ENCODE results near the gene POC5.
A peak's percentile ranks its signal among the peaks of the same experiment; 100 is the strongest.
"Not testable (repeated sequence)": the region's sequence is repeated elsewhere in the genome, so short reads cannot be mapped to it uniquely, and the experiment has no call there.

The POC5 gene, protein sequence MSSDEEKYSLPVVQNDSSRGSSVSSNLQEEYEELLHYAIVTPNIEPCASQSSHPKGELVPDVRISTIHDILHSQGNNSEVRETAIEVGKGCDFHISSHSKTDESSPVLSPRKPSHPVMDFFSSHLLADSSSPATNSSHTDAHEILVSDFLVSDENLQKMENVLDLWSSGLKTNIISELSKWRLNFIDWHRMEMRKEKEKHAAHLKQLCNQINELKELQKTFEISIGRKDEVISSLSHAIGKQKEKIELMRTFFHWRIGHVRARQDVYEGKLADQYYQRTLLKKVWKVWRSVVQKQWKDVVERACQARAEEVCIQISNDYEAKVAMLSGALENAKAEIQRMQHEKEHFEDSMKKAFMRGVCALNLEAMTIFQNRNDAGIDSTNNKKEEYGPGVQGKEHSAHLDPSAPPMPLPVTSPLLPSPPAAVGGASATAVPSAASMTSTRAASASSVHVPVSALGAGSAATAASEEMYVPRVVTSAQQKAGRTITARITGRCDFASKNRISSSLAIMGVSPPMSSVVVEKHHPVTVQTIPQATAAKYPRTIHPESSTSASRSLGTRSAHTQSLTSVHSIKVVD

DNA sequence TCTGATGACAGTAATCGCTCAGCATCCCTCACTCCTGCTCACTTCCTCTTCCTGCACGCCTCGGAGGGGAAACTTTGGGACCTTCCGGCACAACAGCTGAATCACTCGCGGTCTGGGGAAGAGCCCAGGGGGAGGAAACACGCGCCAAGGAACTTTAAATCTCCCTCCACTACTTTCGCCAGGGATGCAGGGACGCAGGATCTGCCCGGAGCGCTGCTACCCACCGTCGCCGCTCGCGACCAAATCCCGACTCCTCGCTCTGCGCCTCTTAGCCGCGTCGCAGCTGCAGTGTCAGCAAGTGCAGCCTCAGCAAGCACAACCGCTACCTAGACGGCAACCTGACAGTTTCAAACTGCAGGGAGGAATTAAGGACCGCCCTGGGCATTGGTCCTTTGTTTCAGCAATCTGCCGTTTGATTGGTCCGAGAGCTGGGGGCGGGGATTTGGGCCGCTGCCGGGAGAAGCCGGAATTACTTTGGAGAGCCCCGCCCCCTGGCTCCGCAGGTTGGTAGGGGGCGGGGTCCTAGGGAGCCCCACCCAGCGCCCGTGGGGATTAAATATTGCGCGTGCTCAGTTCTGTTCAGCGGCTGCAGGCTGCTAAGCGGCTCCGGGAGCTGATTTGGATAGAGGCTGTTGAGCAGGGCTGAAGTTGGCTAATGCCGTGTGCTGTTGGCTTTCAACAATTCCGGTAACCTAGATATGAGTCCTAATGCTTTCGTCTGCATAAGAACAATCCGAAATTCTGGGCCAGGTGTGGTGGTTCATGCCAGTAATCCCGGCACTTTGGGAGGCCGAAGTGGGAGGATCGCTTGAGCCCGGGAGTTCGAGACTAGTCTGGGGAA is at the start of gene POC5:
TSS of gene POC5 (minus strand) at position 356 of the 841 bp plus-strand sequence. CDS start 4,500 bp downstream, outside the sequence.
- DNase-seq (ENCODE audit: low read depth in 2 of 2), result peak; percentile 90 to 91

DNA sequence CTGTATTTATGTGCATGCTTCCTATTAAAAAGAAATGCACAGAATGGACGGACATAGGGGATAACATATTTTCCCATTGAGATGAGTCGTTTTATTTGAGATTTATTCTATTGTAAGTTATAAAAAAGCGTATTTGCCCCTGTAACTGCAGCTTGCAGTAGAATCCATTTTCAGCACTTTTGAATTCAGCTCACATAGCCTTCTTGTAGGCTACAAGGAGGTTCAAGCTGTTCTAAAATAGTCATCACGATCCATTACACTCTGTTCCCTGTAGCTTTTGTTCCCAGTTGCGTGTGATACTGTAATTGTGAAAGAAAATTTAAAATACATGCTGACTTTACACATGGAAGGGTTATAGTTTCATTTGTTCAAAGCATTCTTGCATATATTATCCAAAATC is 40.9 kb upstream of the POC5 start:
- no peak for DNase-seq (ENCODE audit: low read depth in 2 of 2)

DNA sequence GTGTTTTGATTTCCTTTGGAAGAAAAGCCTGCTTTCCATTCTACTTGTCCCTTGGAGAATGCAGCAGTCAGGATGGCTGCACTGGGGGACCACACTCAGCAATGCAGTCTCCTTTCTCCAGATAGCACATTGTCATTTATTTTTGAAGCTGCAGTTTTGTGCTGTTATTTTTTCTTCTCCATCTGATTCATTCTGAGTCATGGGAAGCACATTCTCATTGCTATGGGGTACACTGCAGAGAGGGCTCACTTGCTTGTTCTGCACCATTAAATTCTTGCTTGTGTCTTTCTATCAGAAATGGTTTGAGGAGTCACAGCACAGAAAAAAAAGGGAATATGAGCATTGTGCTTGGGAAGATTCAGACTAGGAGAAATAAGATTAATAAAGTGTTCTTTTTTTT is 39.7 kb upstream of the POC5 start:
- DNase-seq (ENCODE audit: low read depth in 2 of 2), result no peak

DNA sequence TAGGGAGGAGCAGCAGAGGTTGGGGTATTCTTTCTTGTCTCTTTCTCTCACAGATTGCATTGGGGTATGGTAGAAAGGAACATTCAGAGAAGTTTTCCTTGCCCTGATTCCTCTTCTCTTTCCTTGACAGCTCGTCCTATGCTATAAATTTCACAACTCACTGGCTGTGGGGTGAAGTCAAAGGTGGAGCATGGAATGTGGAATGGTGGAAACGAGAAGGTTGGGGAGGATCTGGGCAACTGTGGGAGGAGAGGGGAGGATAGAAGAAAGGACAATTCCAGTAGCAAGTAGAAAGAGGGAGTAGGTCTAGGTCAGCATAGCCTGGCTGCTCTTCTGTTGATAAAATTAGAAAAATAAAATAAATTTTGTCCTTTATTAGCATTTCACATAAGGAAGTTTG is 39.0 kb upstream of the POC5 start:
- DNase-seq (ENCODE audit: low read depth in 2 of 2), result no peak

DNA sequence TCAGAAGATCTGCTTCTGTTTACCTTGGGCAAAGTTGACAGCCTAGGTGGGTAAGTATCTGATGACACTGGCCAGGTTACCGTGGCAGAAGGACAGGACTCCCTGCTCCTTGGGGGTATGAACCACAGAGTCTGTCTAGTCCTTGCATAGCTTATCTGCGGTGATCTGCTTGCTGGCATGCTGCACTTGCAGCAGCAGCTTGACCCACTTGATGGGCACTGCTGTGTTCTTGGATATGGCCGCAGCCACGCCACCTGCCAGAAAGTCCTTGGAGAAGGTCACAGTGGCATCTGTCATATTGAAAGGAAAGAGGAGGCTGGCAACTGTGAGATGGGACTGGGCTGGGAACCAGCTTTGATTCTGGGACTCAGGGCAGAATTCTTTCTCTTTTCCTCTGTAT is 35.9 kb upstream of the POC5 start:
- DNase-seq (ENCODE audit: low read depth in 2 of 2), result no peak

DNA sequence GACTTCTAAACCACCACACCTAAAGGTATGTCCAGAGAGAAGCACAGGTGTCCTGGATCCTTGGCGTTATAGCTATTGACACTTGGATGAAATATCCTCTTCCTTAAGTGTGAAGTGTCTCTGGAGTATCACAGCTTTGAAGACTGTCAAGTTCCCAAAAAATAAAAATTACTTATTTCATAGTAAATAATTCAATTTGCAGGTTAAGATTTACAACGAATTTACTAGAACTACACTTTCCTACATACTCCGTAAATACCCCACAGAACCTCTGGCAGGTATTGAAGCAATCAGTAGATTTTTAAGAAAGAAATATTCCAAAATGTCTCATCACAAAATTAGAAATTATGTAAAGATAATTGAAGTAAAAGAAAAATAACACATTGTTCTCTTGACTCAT is 27.1 kb upstream of the POC5 start:
- no peak for DNase-seq (ENCODE audit: low read depth in 2 of 2)

DNA sequence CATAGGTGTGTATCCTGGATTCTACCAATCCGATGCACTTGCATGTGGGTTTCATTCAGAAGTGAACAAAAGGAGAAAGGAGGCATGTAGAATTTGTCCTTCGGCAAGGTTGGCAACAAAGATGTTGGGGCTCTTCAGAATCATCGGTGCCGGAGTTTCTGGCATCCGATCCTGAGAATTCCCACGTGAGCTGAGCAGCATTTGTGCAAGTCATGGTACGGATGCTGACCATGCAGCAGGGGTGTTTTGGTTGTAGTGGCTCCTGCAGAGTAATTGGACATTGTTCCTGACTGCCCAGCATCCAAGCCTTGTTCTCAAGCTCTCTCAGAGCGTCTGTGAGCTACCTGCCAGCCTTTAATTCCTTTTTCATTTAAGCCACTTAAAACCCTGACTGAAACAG is 19.0 kb upstream of the POC5 start:
- no peak for DNase-seq (ENCODE audit: low read depth in 2 of 2)

DNA sequence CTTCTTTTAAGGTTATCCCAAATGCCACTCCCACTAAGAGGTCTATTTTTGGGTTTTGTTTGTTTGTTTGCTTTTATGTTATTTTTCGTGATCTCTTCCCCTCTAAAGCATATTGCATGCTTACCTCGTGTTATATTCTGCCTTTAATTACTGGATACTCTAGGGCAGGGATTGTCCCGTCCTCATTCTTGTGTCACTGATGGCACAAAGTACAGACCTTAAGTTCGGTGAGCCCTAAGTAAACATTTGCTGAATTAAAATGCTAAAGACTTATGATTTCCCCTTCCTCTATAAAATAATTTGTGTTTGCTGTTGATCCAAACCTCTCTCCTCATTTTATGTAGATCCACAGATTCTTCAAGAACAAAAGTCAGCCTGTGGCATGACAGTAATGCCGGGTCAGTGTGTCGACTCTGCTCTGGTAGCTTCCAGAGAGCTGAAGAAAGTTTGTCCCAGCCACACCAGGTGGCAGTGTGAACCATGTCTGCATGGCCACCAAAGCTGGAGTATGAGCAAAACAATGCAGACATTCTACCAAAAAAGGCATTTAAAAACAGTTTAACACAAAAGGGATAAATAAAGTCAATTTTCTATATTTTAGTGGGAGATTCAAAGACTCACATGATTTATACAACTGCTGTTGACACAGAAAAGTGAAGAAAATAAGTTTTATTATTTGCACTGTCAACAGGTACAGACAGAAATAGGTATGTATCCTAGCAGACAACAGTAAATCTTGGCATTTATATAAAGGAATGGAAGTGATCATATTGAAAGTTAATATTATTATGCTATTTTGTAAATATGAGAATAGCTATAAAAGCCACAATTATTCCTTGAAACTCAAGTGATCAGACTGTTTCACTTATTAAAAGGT is 17.9 kb upstream of the POC5 start:
- DNase-seq (ENCODE audit: low read depth in 2 of 2), result no peak

DNA sequence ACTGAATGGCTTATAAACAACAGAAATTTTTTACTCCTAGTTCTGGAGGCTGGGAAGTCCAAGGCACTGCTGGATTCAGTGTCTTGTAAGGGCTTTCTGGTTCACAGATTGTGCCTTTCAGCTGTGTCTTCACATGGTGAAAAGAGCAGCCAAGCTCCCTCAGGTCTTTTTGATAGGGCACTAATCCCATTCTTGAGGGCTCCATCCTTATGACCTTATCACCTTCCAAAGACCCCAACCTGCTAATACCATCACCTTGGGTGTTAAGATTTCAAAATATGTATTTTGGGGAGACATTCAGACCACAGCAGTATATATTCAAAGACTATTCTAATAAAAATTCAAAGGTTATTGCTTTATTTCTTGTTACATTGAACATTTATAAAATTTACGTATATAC is 16.5 kb upstream of the POC5 start:
- no peak for DNase-seq (ENCODE audit: low read depth in 2 of 2)

DNA sequence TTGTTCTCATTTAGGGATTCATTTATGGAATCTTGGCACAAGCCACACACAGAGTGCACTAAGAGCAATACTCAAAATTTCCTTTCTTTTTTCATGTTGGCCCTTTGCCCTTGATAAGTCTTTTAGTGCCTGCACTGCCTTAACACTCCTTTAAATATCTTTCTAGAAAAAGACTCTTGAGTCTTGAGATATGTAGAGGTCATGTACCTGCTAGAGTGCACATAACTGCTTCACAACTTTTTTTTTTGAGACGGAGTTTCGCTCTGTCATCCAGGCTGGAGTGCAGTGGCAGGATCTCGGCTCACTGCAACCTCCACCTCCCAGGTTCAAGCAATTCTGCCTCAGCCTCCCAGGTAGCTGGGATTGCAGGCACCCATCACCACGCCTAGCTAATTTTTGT is 14.3 kb upstream of the POC5 start:
- DNase-seq (ENCODE audit: low read depth in 2 of 2), result not testable (repeated sequence)

DNA sequence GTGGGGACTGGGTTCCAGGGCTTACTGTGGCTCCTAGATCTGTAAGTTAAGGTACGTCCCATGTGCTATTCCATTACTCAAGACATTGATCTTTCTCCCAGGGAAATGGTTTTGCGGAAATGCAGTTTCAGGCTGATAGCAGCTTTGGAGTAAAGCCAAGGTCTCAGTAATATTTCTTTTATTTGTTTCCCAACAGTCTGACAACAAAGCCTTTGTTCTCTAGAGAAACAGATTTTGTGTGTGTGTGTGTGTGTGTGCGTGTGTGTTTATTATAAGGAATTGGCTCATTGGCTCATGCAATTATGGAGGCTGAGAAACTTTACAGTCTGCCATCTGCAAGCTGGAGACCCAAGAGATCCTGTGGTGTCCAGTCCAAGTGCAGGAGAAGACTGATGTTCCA is 12.1 kb upstream of the POC5 start:
- DNase-seq (ENCODE audit: low read depth in 2 of 2), result no peak

DNA sequence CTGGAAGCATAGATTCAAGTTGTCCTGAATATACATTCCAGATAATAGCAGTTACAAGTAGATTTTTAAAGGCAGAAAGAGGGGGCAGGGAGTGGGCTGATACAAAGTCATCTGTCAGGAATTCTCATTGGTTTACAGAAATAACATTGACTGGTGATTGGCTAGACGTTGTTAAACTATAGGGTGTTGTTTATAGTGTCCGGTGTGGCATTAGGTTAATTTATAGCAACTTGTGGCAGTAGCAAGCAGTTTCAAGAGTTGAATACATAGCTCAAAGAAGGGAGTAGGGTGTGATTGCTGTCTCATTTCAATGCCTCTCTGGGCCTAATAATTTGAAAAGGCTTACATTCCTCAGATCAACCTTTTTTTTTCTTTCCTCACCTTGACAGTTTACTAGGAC is 10.7 kb upstream of the POC5 start:
- no peak for DNase-seq (ENCODE audit: low read depth in 2 of 2)

DNA sequence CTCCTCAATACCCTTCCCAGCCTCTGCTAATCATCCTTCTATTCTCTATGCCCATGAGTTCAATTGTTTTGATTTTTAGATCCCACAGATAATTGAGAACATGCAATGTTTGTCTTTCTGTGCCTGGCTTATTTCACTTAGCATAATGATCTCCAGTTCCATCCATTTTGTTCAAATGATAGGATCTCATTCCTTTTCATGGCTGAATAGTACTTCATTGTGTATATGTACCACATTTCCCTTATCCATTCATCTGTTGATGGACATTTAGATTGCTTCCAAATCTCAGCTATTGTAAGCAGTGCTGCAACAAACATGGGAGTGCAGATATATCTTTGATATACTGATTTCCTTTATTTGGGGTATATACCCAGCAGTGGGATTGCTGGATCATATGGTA is 9.0 kb upstream of the POC5 start:
- not testable (repeated sequence) for DNase-seq (ENCODE audit: low read depth in 2 of 2)

DNA sequence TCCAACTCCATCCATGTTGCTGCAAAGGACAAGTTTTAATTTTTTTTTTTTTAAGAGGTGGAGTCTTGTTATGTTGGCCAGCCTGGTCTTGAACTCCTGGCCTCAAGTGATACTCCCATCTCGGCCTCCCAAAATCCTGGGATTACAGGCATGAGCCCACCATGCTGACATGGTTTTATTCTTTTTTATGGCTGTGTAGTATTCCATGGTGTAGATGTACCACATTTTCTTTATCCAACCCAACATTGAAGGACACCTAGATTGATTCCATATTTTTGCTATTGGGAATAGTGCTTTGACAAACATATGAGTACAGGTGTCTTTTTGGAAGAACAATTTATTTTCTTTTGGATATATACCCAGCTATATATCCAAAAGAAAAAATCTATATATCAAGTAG is 6.1 kb upstream of the POC5 start:
- DNase-seq (ENCODE audit: low read depth in 2 of 2), result no peak

DNA sequence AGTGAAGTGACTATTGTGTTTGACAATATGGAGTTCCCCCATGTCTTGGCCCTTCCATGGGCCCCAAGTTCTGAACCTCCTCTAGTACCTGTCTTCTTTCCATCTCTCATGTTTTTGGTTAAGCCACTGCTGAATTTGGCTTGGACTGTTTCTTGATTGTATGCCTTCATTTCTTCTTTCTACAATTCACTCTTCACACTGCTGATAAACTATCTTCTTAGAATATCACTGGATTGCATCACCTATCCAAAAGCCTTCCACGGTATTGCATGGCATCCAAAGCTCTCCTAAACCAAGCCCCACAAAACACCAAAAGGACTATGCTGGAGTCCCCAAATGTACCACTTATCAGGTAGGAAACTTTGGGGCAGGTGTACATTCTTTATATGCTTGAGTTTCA is 4.3 kb upstream of the POC5 start:
- DNase-seq (ENCODE audit: low read depth in 2 of 2), result no peak

DNA sequence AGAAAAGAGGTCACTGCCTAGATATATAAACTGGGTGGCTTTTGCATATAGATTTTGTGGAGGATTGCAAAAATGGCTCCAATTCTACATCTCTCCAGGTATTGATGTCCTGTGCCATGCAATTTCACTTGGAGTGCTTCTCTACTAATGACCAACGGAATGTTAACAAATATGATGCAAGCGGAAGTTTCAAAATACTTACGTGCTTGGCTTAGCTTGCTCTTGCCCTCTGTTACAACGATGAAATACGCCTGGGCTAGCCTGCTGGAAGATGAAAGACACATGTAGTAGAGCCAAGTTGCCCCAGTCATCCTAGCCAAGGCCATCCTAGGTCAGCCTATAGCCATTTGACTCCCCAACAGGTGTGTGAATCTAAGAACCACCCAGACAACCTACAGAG is 3.6 kb upstream of the POC5 start:
- DNase-seq (ENCODE audit: low read depth in 2 of 2), result no peak

DNA sequence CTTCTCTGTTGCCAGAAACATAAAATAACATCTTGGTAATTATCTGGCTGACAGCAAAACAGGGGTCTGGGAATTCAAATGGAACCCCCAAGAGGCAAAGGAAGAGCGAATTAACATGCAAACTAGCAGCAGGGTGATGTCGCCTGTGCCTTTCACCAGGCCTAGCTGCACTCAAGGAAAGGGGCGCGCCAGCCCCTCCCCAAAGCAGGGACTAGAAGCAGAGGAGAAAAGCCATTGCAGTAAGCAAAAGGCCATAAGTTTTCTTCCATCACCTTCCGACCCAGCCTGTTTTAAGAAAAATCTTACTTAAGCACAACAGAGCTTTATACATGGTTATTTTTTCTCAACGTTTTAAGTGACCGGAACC is 539 bp downstream of the POC5 start:
- no peak for DNase-seq (ENCODE audit: low read depth in 2 of 2)

DNA sequence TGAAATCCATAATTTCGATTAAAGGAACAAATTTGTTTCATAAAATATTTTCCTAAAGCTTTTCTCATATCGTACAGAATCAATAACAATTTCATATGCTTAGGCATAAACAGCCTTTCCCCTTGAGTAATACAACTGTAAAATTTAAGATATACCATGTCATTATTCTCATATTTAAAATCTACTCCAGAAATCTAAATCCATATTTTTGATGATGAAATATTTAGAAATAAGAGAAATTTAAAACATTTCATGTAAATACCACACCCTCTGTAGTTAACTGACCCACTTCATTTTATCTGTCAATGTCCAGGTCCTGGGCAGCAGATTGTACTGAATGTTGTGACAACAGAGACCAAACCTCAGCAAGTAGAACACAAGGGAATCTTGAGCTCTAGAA is 5.1 kb downstream of the POC5 start:
- DNase-seq (ENCODE audit: low read depth in 2 of 2), result no peak

DNA sequence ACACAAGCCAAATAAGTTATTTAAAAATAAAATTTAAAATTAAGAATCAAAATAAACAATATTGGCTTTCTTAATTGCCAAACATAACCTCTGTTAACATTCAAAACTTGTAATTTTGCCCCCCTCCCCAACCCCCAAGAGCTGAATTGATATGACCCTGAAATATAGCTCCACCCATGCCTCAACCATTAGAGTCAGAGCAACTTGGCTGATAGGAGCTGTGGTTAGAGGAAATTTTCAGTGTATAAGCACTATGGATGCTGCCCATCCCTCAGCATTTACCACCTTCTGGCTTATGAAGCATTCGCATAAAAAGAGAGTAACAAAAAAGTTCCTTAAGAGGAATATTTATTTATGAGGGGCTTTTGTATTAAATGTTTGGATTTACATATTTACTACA is 6.1 kb downstream of the POC5 start:
- no peak for DNase-seq (ENCODE audit: low read depth in 2 of 2)

DNA sequence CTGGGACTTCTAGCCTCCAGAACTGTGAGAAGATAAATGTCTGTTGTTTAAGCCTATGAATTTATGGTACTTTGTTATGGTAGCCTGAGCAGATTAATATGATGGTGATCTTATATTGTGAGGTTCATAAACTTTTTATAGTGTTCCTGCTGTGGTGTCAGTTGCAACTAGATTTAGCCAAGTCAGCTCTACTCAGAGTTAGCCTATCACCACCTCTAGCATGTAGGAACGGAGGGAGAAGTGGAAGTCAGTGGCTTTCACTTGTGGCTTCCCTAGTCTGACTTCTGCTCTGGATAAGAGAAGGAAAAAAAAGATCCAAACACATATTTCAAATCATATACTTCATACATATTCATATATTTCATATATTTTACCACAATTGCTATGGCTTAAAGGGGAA is 6.6 kb downstream of the POC5 start:
- no peak for DNase-seq (ENCODE audit: low read depth in 2 of 2)

DNA sequence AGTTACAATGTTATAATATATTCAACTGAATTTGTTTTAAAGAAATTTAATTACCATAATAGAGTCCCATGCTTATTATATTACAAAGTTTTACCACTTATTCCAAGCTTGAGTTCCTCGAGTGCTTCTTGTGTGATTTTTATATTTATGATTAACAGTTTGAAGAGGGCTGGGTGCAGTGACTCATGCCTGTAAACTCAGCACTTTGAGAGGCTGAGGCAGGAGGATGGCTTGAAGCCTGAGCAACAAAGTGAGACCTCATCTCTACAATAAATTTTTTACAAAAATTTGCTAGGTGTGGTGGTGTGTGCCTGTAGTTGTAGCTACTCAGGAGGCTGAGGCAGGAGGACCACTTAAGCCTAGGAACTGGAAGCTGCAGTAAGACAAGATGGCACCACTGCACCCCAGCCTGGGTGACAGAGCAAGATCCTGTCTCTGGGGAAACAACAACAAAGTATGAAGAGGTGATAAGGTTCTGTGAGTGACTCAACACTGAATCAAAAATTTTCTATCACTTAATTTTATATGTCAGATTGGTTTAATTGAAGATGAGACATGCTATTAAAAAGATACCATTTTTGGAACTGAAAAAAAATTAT is 9.2 kb downstream of the POC5 start:
- DNase-seq (ENCODE audit: low read depth in 2 of 2), result no peak

DNA sequence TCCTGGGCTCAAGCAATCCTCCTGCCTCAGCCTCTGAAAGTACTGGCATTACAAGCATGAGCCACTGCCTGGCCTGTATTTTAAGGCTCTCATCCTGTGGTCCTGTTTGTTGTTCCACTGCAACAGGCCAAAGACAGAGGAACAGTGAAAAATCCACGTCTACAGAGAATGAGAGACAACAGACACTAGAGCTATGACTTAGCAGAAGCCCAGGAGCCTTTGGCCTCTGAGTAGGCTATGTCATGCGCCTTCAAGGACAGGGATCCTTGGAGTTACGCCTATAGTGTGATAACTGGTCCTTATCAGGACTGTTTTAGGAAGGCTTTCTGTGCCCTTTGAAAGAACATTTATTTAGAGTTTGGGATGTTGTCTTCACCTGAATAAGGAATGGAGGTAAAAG is 10.5 kb downstream of the POC5 start:
- DNase-seq (ENCODE audit: low read depth in 2 of 2), result no peak

Data from fibroblast of skin of left quadriceps (primary cell).